Measurements from ENCODE around the gene TMED7.

DNA sequence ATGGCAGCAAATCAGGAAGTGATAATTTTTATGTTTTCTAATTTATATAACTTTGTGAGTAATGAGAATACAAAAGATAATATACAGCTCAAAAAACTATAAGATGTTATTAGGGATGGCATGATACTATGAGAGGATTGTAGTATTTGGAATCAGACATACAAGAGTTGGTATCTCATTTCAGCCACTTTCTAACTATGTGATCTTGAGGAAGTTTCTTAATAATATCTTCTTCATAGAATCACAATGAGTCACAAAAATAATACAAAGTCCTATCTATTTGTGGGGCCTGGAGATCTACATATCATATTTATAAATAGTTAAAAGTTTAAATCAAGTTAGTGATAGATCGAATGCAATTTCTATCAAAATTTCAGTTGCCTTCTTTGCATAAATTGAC lies 23.7 kb upstream of the TMED7 start:
- TF ChIP-seq, protein P1, sequence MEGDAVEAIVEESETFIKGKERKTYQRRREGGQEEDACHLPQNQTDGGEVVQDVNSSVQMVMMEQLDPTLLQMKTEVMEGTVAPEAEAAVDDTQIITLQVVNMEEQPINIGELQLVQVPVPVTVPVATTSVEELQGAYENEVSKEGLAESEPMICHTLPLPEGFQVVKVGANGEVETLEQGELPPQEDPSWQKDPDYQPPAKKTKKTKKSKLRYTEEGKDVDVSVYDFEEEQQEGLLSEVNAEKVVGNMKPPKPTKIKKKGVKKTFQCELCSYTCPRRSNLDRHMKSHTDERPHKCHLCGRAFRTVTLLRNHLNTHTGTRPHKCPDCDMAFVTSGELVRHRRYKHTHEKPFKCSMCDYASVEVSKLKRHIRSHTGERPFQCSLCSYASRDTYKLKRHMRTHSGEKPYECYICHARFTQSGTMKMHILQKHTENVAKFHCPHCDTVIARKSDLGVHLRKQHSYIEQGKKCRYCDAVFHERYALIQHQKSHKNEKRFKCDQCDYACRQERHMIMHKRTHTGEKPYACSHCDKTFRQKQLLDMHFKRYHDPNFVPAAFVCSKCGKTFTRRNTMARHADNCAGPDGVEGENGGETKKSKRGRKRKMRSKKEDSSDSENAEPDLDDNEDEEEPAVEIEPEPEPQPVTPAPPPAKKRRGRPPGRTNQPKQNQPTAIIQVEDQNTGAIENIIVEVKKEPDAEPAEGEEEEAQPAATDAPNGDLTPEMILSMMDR (IDR thresholded peaks at IDR 0.05), result no peak
- TF ChIP-seq POLR2A (IDR thresholded peaks at IDR 0.05), result no peak

Data from testis (tissue), 2 donors.